Smooth muscle cell (in vitro differentiated cells): ENCODE results near the gene PPP3CA. TPM values are rescaled to one million over a fixed set of nuclear protein-coding genes. Genes with fewer than 3 reads are reported as not detected.

Experiments used
- DNase-seq: peaks from one replicate; lab custom pipeline; 2025; ENCODE audit not compliant: unreplicated experiment; lab: John Stamatoyannopoulos, UW
- H2AFZ ChIP-seq: fragments of 200-600 bp; sonication (generic); 2 replicates; pipeline ENCODE4 v1.6.0; 2016; ENCODE audit warnings: antibody characterized with exemption, low read depth, mild to moderate bottlenecking
- H3F3A ChIP-seq: fragments of 200-600 bp; sonication (generic); 2 replicates; pipeline ENCODE4 v1.6.0; 2017; ENCODE audit warnings: antibody characterized with exemption, low read depth
- H3K27ac ChIP-seq: fragments of 200-600 bp; sonication (generic); 2 replicates; pipeline ENCODE4 v1.5.1; 2016; ENCODE audit warnings: low read depth, mild to moderate bottlenecking
- H3K27me3 ChIP-seq: fragments of 200-600 bp; sonication (generic); 2 replicates; pipeline ENCODE4 v1.6.1; 2016; ENCODE audit warnings: low read depth, mild to moderate bottlenecking
- H3K36me3 ChIP-seq: fragments of 200-600 bp; sonication (generic); 2 replicates; pipeline ENCODE4 v1.5.1; 2016; ENCODE audit warnings: low read depth
- H3K4me1 ChIP-seq: fragments of 200-600 bp; sonication (generic); 2 replicates; pipeline ENCODE4 v1.5.1; 2016; ENCODE audit warnings: low read depth
- H3K4me2 ChIP-seq: fragments of 200-600 bp; sonication (generic); 2 replicates; pipeline ENCODE4 v1.6.0; 2016; ENCODE audit warnings: mild to moderate bottlenecking
- H3K4me3 ChIP-seq: fragments of 200-600 bp; sonication (generic); 2 replicates; pipeline ENCODE4 v1.5.1; 2016; ENCODE audit warnings: mild to moderate bottlenecking
- H3K79me2 ChIP-seq: fragments of 200-600 bp; sonication (generic); 2 replicates; pipeline ENCODE4 v1.6.0; 2016; ENCODE audit warnings: low read depth, mild to moderate bottlenecking
- H3K9ac ChIP-seq: fragments of 200-600 bp; sonication (generic); 2 replicates; pipeline ENCODE4 v1.6.0; 2016; ENCODE audit warnings: low read depth
- H3K9me3 ChIP-seq: fragments of 200-600 bp; sonication (generic); replicated peaks from 2 replicates; pipeline ENCODE4 v1.5.1; 2016; ENCODE audit warnings: low read depth
- H4K20me1 ChIP-seq: fragments of 200-600 bp; sonication (generic); 2 replicates; pipeline ENCODE4 v1.6.0; 2016; ENCODE audit warnings: low read depth
- WGBS: methylation state at CpG from one replicate; pipeline ENCODE4 v1.1.7; 2016; ENCODE audit warnings: low lambda C conversion rate; 5-methylcytosine and 5-hydroxymethylcytosine counted together
- polyA plus RNA-seq: library from polyadenylated mRNA; unstranded; fragments of >200 nt; fragmentation: Nextera tagmentation; extraction: Ambion mirVana; gene quantifications from 2 replicates; pipeline ENCODE4 v1.2.1, GENCODE V29; 2016
- total RNA-seq: library from RNA; depleted of rRNA; stranded (reverse); fragments of >200 nt; gene quantifications from 2 replicates; pipeline ENCODE4 v1.2.3, GENCODE V29; 2014
- TF ChIP-seq, protein P1 (sequence below): fragments of 200-600 bp; sonication (generic); IDR thresholded peaks from 2 replicates; pipeline ENCODE4 v1.5.1; 2017; ENCODE audit warnings: borderline replicate concordance, mild to moderate bottlenecking, antibody characterized with exemption; ENCODE audit not compliant: insufficient read depth, poor library complexity, severe bottlenecking

PPP3CA gene
- total and polyA plus RNA-seq, 2 experiments from 2014 or later, result 16.2 to 96.1 TPM

DNA sequence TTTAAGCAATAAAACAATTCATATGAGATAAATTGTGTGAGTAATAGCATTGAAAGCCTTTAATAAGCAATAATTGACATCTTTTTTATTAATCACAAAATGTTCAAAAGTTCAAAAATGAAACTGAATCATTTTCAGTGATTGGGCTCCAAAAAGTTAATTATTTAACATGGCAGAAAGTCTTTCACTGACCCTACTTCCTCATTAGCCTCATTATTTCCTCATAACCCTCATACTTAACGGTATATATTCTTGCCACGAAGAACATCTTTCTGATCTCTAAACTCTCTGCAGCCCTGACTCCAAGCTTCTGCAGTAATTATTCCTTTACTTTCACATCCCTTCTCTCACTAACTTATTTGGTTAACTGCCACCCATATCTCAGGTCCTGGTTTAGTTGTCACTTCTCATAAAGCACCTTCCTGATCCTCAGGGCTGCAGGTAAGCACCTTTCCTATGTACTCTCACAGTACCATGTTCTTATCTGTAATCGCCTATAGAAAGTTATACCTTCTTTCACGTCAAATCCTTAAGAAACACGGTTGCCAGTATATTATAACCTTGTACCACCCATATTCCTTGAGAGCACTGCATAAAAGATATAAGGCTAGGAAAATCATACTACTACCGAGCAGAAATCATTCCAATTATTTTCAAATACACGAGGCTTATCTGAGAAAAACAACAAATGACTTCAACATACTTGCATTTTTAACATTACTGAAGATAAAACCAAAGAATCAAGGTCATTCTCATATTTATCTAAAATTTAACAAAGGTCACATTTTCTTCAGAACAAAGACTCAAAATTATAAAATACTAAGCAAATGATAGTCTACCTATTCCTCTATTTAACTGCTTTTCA, 72.2 kb downstream of the PPP3CA start:
- H3F3A ChIP-seq, result peaks cover 12% of the 10 kb centered on the region
- no peak overlapping the region for H3K27ac ChIP-seq
- TF ChIP-seq, protein P1, sequence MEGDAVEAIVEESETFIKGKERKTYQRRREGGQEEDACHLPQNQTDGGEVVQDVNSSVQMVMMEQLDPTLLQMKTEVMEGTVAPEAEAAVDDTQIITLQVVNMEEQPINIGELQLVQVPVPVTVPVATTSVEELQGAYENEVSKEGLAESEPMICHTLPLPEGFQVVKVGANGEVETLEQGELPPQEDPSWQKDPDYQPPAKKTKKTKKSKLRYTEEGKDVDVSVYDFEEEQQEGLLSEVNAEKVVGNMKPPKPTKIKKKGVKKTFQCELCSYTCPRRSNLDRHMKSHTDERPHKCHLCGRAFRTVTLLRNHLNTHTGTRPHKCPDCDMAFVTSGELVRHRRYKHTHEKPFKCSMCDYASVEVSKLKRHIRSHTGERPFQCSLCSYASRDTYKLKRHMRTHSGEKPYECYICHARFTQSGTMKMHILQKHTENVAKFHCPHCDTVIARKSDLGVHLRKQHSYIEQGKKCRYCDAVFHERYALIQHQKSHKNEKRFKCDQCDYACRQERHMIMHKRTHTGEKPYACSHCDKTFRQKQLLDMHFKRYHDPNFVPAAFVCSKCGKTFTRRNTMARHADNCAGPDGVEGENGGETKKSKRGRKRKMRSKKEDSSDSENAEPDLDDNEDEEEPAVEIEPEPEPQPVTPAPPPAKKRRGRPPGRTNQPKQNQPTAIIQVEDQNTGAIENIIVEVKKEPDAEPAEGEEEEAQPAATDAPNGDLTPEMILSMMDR, result no peak
- no peak overlapping the region for H2AFZ ChIP-seq
- no peak overlapping the region for H3K4me3 ChIP-seq
- H3K4me1 ChIP-seq, result peaks cover 3% of the 10 kb centered on the region
- peaks cover 97% of the 10 kb centered on the region for H4K20me1 ChIP-seq
- H3K79me2 ChIP-seq, result peaks cover 65% of the 10 kb centered on the region
- 80% methylated on average over 7 of the region's 7 CpGs for whole genome bisulfite sequencing
- DNase-seq, result no peak
- H3K27me3 ChIP-seq, result no peaks in the 10 kb centered on the region
- H3K9me3 ChIP-seq, result no peaks in the 10 kb centered on the region
- H3K36me3 ChIP-seq, result no peaks in the 10 kb centered on the region
- no peak overlapping the region for H3K4me2 ChIP-seq
- H3K9ac ChIP-seq, result no peak overlapping the region

- Histone ChIP-seq H3K4me2 (no peak overlapping the region), H3F3A (no peaks in the 10 kb centered on the region), H3K4me1 (no peaks in the 10 kb centered on the region), H3K9me3 (no peaks in the 10 kb centered on the region), H3K9ac (no peak overlapping the region), H3K27ac (no peak overlapping the region), H2AFZ (no peak overlapping the region), H3K27me3 (no peaks in the 10 kb centered on the region), H3K36me3 (no peaks in the 10 kb centered on the region), H4K20me1 (peaks cover 100% of the 10 kb centered on the region), H3K4me3 (no peak overlapping the region), H3K79me2 (peaks cover 98% of the 10 kb centered on the region)
- TF ChIP-seq, protein P1, result no peak
- no peak for DNase-seq
- WGBS, result 47% methylated on average over 2 of the region's 2 CpGs
These were observed 75.8 kb downstream of the PPP3CA start for GRCh38 chr4:101271516-101271915.

GRCh38 chr4:101269682-101270081, 77.6 kb downstream of the PPP3CA start:
- Histone ChIP-seq H4K20me1 (peaks cover 100% of the 10 kb centered on the region), H3K9me3 (no peaks in the 10 kb centered on the region), H3K79me2 (peaks cover 98% of the 10 kb centered on the region), H3K36me3 (no peaks in the 10 kb centered on the region), H3K4me3 (no peak overlapping the region), H3K4me1 (no peaks in the 10 kb centered on the region), H3K9ac (no peak overlapping the region), H3K4me2 (no peak overlapping the region), H3K27me3 (no peaks in the 10 kb centered on the region), H3F3A (no peaks in the 10 kb centered on the region), H3K27ac (no peak overlapping the region), H2AFZ (no peak overlapping the region)
- TF ChIP-seq, protein P1, result no peak
- WGBS, result 97% methylated on average over 1 of the region's 1 CpG
- DNase-seq, result no peak

DNA sequence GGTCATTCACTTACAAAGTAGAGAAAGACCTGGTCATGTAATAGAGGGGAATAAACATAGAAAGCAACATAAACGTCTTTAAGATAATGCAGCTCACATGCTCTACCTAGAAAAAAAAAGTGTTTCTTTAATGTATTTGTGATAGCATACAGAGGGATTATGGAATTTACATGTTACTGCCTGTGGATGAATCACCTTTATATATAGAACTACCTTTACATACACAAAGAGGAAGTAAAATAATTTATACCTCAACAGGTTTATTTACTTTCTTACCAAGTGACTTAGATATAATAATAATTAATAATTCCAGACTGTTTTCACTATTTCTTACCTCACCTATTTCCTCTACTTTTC, 81.5 kb downstream of the PPP3CA start:
- Histone ChIP-seq H3K4me1 (peaks cover 2% of the 10 kb centered on the region), H3K36me3 (no peaks in the 10 kb centered on the region), H3K9me3 (no peaks in the 10 kb centered on the region), H3K27me3 (no peaks in the 10 kb centered on the region), H3F3A (no peaks in the 10 kb centered on the region), H3K4me3 (no peak overlapping the region), H2AFZ (no peak overlapping the region), H3K9ac (no peak overlapping the region), H3K4me2 (no peak overlapping the region), H3K27ac (peak overlapping the region; percentile 33), H4K20me1 (peaks cover 100% of the 10 kb centered on the region), H3K79me2 (peaks cover 98% of the 10 kb centered on the region)
- DNase-seq, result no peak
- WGBS, result 77% methylated on average over 1 of the region's 1 CpG
- TF ChIP-seq, protein P1, result no peak
